ENCODE data around the gene HOOK1.
"Not testable (repeated sequence)": the region's sequence is repeated elsewhere in the genome, so short reads cannot be mapped to it uniquely, and the experiment has no call there.

HOOK1 gene

GRCh38 chr1:59892841-59893811 is 78.4 kb downstream of the HOOK1 start:
- no peak for DNase-seq

GRCh38 chr1:59897165-59897564 is 82.4 kb downstream of the HOOK1 start:
- DNase-seq, result no peak

GRCh38 chr1:59898927-59899326 is 84.2 kb downstream of the HOOK1 start:
- no peak for DNase-seq

GRCh38 chr1:59900640-59901039 is 85.9 kb downstream of the HOOK1 start:
- DNase-seq, result no peak

GRCh38 chr1:59901770-59902388 is 87.1 kb downstream of the HOOK1 start:
- DNase-seq, result no peak

- DNase-seq, result no peak
Measured at GRCh38 chr1:59903141-59903754, 88.5 kb downstream of the HOOK1 start.

- DNase-seq, result no peak
Measured at GRCh38 chr1:59906931-59907330, 92.2 kb downstream of the HOOK1 start.

GRCh38 chr1:59908084-59908483 is 93.3 kb downstream of the HOOK1 start:
- DNase-seq, result no peak

GRCh38 chr1:59908682-59909081 is 93.9 kb downstream of the HOOK1 start:
- no peak for DNase-seq

- DNase-seq, result not testable (repeated sequence)
Measured at GRCh38 chr1:59914791-59915286, 100.1 kb downstream of the HOOK1 start.

- DNase-seq, result no peak
Measured at GRCh38 chr1:59915516-59915915, 100.8 kb downstream of the HOOK1 start.

- DNase-seq, result no peak
Measured at GRCh38 chr1:59917026-59917784, 102.5 kb downstream of the HOOK1 start.

- DNase-seq, result no peak
Measured at GRCh38 chr1:59917785-59918180, 103.0 kb downstream of the HOOK1 start.

GRCh38 chr1:59919746-59920145 is 105.0 kb downstream of the HOOK1 start:
- DNase-seq, result no peak

GRCh38 chr1:59921258-59921899 is 106.6 kb downstream of the HOOK1 start:
- DNase-seq, result not testable (repeated sequence)

- DNase-seq, result no peak
Measured at GRCh38 chr1:59924653-59925052, 109.9 kb downstream of the HOOK1 start.

All from activated CD8-positive, alpha-beta memory T cell treated with anti-CD3 and anti-CD28 coated beads, Interleukin-2, amount 50 U/mL, for 48 hours (primary cell).